GM21619 (cell line): ENCODE data around the gene CHMP5.
"Not testable (repeated sequence)": the region's sequence is repeated elsewhere in the genome, so short reads cannot be mapped to it uniquely, and the experiment has no call there.

Experiments used
- ATAC-seq: cut with Tn5 transposase; IDR thresholded peaks from one replicate; pipeline ENCODE4 v1.9.1; 2021; ENCODE audit not compliant: unreplicated experiment

Gene CHMP5

DNA sequence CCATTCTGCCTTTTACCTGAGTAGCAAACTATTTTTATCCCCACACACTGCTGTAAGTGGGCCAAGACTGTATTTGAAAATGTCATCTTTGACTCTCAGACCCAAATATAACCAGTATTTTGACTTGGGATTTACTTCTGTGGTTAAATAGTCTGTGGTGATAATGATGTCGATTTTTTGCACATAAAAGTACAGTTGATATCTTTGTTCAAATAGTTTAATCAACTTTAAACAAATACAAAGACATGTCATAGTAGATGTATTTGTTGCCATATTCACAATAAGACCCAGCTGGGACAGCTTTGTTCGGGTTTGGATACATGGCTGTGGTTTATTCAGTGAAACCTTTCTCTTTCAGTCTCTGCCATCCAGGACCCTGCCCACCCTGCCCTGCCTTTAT lies 45.9 kb downstream of the CHMP5 start:
- ATAC-seq = no peak

DNA sequence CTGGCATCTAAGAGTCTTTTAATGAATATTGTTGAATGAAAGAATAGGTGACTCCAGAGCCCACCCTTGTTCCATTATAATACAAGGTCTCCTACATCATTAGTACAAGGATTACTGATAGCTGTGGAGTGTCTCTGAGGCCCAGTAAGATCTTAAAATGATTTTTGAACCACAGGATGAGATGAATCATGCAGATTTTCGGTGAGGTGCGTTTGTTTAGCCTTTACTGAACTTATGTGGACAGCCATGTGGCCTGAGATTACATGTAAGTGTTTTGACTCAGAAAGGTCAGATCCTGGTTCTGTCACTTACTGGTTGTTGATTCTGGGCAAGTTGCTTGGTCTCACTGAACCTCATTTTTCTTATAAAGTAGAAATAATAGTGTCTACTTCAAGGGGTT lies 47.1 kb downstream of the CHMP5 start:
- ATAC-seq = no peak

DNA sequence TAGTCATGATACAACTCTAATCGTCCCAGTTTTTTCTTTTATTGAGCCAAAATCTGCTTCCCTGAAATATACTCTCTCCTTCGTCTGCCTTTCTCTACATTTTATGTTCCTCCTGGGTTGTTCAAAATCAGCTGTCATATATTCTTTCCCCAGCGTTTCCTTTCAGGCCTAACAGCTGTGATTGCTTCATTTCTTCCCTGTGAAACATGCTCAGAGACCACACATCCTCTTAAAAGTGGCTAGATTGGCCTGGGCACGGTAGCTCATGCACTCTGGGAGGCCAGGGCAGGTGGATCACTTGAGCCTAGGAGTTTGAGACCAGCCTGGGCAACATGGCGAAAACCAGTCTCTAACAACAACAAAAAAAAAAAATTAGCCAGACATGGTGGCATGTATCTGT lies 50.5 kb downstream of the CHMP5 start:
- no peak for ATAC-seq

DNA sequence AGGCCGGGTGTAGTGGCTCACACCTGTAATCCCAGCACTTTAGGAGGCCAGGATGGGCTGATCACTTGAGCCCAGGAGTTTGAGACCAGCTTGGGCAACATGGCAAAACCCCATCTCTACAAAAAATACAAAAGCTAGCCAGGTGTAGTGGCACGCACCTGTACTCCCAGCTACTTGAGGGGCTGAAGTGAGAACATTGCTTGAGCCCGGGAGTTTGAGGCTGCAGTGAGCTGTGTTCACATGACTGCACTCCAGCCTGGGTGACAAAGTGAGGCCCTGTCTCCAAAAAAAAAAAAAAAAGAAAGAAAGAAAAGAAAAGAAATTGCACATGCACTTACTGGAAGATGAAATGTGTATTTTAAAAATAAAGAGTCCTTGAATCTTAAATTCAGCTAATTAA lies 52.3 kb downstream of the CHMP5 start:
- not testable (repeated sequence) for ATAC-seq

DNA sequence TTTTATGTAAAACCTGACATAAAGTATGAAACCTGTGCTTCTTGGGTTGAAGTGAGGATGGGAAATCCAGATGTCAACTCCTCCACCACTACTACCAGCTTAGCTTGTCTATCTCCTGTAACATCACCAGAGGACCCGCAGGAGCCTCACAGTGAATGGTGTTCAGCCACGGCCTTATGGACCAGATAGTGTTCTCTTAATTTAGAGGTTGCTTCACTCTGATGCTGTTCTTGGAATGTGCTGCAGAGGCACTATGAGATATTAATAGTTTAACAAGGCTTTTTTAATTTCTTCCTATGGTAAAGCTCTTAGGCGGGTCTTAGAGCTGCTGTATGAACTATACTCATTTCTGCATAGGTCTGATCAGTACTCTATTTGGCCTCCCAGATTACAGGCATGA lies 53.4 kb downstream of the CHMP5 start:
- ATAC-seq = no peak

DNA sequence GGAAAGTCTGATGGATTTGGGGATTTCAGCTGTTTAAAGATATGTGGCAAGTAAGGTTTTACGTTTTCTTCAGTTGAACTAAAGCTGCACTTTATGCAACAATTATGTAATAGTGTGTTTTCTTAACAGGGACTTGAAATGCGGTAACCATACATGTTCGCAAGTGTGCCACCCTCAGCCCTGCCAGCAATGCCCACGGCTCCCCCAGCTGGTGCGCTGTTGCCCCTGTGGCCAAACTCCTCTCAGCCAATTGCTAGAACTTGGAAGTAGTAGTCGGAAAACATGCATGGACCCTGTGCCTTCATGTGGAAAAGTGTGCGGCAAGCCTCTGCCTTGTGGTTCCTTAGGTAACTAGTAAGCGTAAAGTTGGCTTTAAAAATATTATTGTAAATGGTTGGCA lies 53.9 kb downstream of the CHMP5 start:
- no peak for ATAC-seq

DNA sequence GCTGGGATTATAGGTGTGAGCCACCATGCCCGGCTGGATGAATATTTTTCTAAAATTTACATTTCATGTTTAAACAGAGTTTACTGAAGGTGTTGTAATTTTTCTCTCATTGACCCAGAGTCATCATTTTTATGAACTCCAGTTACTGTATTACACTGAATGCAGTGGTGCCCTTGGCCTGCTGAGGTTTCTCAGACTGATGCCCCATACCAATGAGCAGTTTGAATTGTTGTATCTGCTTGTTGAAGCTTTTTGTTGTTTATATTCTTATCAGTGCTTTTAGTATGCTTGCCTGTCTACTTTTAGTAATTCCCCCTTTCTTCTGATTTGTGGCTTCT lies 55.4 kb downstream of the CHMP5 start:
- no peak for ATAC-seq

DNA sequence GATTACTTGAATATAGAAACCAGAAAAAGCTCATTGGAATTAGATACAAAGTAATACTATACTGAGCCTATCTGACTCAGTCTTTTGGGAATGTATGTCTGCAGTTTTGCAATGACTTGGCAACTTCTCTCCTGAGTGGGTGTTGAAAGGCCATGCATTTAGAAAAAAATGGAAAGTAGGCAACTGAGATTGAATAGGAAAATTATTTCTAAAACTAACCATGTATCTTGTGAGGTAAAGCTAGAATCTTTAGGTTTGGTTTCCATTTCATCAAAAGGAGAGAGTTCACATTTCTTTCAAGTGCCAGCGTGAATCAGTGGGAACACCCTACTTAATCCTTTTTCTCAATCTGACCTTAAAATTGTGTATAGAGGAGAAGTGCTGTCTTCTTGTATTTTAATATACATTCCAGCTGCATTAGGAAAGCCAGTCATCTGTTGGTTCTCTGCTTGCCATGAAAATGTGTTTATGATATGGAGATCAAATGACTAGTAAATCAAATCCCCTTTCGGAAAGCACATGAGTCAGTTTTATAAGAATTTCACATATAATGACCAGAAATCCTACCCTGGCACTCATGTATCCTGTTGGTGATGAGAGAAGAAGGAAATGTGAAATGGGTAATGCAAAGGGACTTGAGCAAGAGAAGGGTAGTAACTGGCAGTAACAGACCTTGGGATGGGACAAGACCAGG lies 55.9 kb downstream of the CHMP5 start:
- no peak for ATAC-seq

DNA sequence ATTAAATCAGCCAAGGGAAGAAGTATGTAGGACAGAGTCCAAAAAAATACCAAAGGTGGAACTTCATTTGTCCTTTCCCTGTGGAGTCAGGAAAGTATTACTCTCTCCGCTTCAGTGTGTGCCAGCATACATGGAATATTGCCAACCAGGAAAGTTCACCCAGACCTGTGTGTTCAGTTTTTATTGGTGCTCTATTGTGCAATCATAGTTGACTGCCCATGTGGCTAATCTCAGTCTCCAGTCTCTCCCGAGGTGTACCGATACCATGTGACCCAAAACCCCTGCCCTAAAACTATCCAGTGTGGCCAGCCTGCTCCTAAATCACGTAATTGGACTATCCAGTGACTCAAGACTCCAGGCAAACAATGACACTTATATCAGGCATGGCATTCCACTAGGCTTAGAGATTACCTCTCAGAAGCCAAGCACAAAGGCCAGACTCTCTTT lies 64.3 kb downstream of the CHMP5 start:
- no peak for ATAC-seq

DNA sequence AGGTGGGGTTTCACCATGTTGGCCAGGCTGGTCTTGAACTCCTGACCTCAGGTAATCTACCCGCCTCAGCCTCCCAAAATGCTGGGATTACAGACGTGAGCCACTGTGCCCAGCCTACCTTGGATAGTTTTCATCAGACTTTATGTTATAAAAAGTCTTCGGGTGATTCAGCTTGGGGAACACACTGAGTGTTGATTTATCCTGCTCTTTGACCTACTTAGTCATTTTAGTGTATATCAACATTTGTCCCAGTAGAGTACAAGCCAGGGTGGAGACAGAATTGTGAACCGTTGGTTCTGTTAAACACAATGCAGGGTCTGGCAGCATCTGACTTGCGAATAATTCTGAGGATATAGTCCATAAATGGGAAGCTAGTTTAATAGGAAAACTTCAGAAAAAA lies 65.1 kb downstream of the CHMP5 start:
- no peak for ATAC-seq

DNA sequence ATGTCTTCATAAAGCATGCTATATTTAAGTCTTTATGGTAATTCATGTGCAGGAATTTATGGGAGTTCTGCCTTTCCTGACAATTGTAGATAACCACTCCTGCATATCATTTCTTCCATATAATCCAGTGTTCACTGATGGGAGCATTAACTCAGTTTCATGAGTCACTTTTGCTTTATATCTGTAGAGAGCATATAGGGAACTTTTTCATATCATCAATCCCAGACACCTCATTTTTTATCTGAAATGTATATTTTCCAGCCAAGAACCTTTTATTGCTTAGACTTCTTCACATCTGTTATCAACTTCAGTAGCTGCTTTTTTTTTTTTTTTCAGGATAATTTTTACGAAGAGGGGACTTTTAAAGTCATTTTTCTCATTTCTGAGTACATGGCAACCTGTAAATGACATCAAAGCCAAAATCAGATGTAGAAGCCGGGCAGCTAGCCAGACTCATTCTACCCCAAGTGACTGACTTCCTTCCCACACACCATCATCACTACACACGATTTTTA lies 66.6 kb downstream of the CHMP5 start:
- no peak for ATAC-seq
